Trophoblast cell (in vitro differentiated cells and primary cell): Measurements from ENCODE around the gene PRRX1.

Experiments
- DNase-seq, 2 donors: peaks; one replicate each; pipeline ENCODE4 v3.0.0-alpha.2; 2016
- H2AFZ ChIP-seq: 2 replicates; pipeline ENCODE4 v1.6.1; 2013; ENCODE audit warnings: low read length, moderate library complexity, mild to moderate bottlenecking; ENCODE audit not compliant: insufficient read depth, poor library complexity
- H2AK5ac ChIP-seq: 2 replicates; pipeline ENCODE4 v1.6.1; 2013; ENCODE audit warnings: mild to moderate bottlenecking, low read length
- H2BK120ac ChIP-seq: 2 replicates; pipeline ENCODE4 v1.6.1; 2013; ENCODE audit warnings: low read length, mild to moderate bottlenecking, moderate library complexity; ENCODE audit not compliant: insufficient read depth, poor library complexity
- H2BK12ac ChIP-seq: 2 replicates; pipeline ENCODE4 v1.6.1; 2013; ENCODE audit warnings: mild to moderate bottlenecking, low read length, moderate library complexity
- H2BK5ac ChIP-seq: 2 replicates; pipeline ENCODE4 v1.6.1; 2013; ENCODE audit warnings: low read length, low read depth, moderate library complexity, mild to moderate bottlenecking; ENCODE audit not compliant: poor library complexity
- H3K14ac ChIP-seq: 2 replicates; pipeline ENCODE4 v1.6.1; 2013; ENCODE audit warnings: mild to moderate bottlenecking, low read length
- H3K18ac ChIP-seq: 2 replicates; pipeline ENCODE4 v1.6.1; 2013; ENCODE audit warnings: mild to moderate bottlenecking, low read length
- H3K23ac ChIP-seq: 2 replicates; pipeline ENCODE4 v1.6.1; 2013; ENCODE audit warnings: low read length
- H3K27ac ChIP-seq: 2 replicates; pipeline ENCODE4 v1.5.1; 2013; ENCODE audit warnings: low read depth, mild to moderate bottlenecking, inconsistent platforms, low read length, moderate library complexity
- H3K27me3 ChIP-seq: 2 replicates; pipeline ENCODE4 v1.6.1; 2013; ENCODE audit warnings: inconsistent platforms, mild to moderate bottlenecking, low read length, moderate library complexity; ENCODE audit not compliant: insufficient read depth
- H3K36me3 ChIP-seq, 2 experiments: 1 replicate in 1 of 2; 2 replicates in 1 of 2; pipeline ENCODE4 v1.6.1; 2013; ENCODE audit warnings: low read length in 2 of 2, mild to moderate bottlenecking in 2 of 2, moderate library complexity in 1 of 2; ENCODE audit not compliant: insufficient read depth in 2 of 2, control insufficient read depth in 1 of 2
- H3K4ac ChIP-seq: 2 replicates; pipeline ENCODE4 v1.6.1; 2013; ENCODE audit warnings: low read depth, mild to moderate bottlenecking, low read length, moderate library complexity
- H3K4me1 ChIP-seq, 2 experiments: 1 replicate in 1 of 2; 2 replicates in 1 of 2; pipeline ENCODE4 v1.6.1; 2013; ENCODE audit warnings: low read length in 2 of 2, mild to moderate bottlenecking in 2 of 2, moderate library complexity in 1 of 2; ENCODE audit not compliant: insufficient read depth in 2 of 2, control insufficient read depth in 1 of 2
- H3K4me2 ChIP-seq: 2 replicates; pipeline ENCODE4 v1.6.1; 2013; ENCODE audit warnings: inconsistent platforms, mild to moderate bottlenecking, low read length, moderate library complexity
- H3K4me3 ChIP-seq: 2 replicates; pipeline ENCODE4 v1.5.1; 2013; ENCODE audit warnings: mild to moderate bottlenecking, low read depth, low read length, inconsistent platforms
- H3K79me1 ChIP-seq: one replicate; pipeline ENCODE4 v1.6.1; 2013; ENCODE audit warnings: low read length
- H3K79me2 ChIP-seq: 2 replicates; pipeline ENCODE4 v1.6.1; 2013; ENCODE audit warnings: low read length, mild to moderate bottlenecking; ENCODE audit not compliant: control insufficient read depth, insufficient read depth, poor library complexity
- H3K9ac ChIP-seq: 2 replicates; pipeline ENCODE4 v1.6.1; 2013; ENCODE audit warnings: mild to moderate bottlenecking, low read length
- H3K9me3 ChIP-seq: 2 replicates; pipeline ENCODE4 v1.6.1; 2013; ENCODE audit warnings: low read depth, mild to moderate bottlenecking, control low read depth, inconsistent platforms, low read length; ENCODE audit not compliant: insufficient read depth
- H4K12ac ChIP-seq: 2 replicates; pipeline ENCODE4 v1.6.1; 2013; ENCODE audit warnings: low read depth, mild to moderate bottlenecking, low read length, moderate library complexity
- H4K8ac ChIP-seq: 2 replicates; pipeline ENCODE4 v1.6.1; 2013; ENCODE audit warnings: low read depth, mild to moderate bottlenecking, low read length, moderate library complexity
- H4K91ac ChIP-seq: one replicate; pipeline ENCODE4 v1.6.1; 2013; ENCODE audit warnings: low read depth, mild to moderate bottlenecking, low read length, moderate library complexity
- WGBS: extraction: QIAGEN DNeasy Blood & Tissue Kit; methylation state at CpG from one replicate; pipeline ENCODE4 v1.1.7; 2013; ENCODE audit warnings: missing lambda C conversion rate; ENCODE audit not compliant: insufficient read length, insufficient coverage; ENCODE audit errors: extremely low coverage; 5-methylcytosine and 5-hydroxymethylcytosine counted together

Gene PRRX1

GRCh38 chr1:170698301-170699275, 34.7 kb downstream of the PRRX1 start:
- Histone ChIP-seq H3K27ac (no peak overlapping the region), H3K79me2 (no peaks in the 10 kb centered on the region), H2AFZ (no peak overlapping the region), H3K23ac (no peak overlapping the region), H3K9me3 (no peaks in the 10 kb centered on the region), H4K8ac (no peak overlapping the region), H2BK5ac (no peak overlapping the region), H3K4ac (no peak overlapping the region), H2BK120ac (no peak overlapping the region), H2AK5ac (no peak overlapping the region), H3K36me3 (no peaks in the 10 kb centered on the region), H3K27me3 (no peaks in the 10 kb centered on the region), H3K79me1 (no peaks in the 10 kb centered on the region), H3K14ac (no peak overlapping the region), H4K91ac (no peak overlapping the region), H3K4me2 (no peak overlapping the region), H3K18ac (no peak overlapping the region), H4K12ac (no peak overlapping the region), H2BK12ac (no peak overlapping the region), H3K4me1 (peaks cover 0 to 2% of the 10 kb centered on the region in 2 experiments), H3K9ac (no peak overlapping the region), H3K4me3 (no peak overlapping the region)
- no peak for DNase-seq
- WGBS: no CpG with 5 or more reads among the region's 11 CpGs

- H3K36me3 ChIP-seq: no peaks in the 10 kb centered on the region
- no peak overlapping the region for H4K91ac ChIP-seq
- no peaks in the 10 kb centered on the region for H3K9me3 ChIP-seq
- H3K4ac ChIP-seq: no peak overlapping the region
- no peak overlapping the region for H2BK120ac ChIP-seq
- DNase-seq: no peak
- H2AFZ ChIP-seq: no peak overlapping the region
- H2BK12ac ChIP-seq: no peak overlapping the region
- H3K4me2 ChIP-seq: no peak overlapping the region
- H2BK5ac ChIP-seq: no peak overlapping the region
- WGBS: no CpG with 5 or more reads among the region's 8 CpGs
- no peak overlapping the region for H2AK5ac ChIP-seq
- H3K18ac ChIP-seq: no peak overlapping the region
- no peak overlapping the region for H3K14ac ChIP-seq
- H3K79me2 ChIP-seq: no peaks in the 10 kb centered on the region
- H4K12ac ChIP-seq: no peak overlapping the region
- H4K8ac ChIP-seq: no peak overlapping the region
- H3K4me1 ChIP-seq: peaks cover 0 to 2% of the 10 kb centered on the region in 2 experiments
- no peaks in the 10 kb centered on the region for H3K79me1 ChIP-seq
- H3K27ac ChIP-seq: no peak overlapping the region
- H3K9ac ChIP-seq: no peak overlapping the region
- H3K23ac ChIP-seq: no peak overlapping the region
- no peaks in the 10 kb centered on the region for H3K27me3 ChIP-seq
- H3K4me3 ChIP-seq: no peak overlapping the region
Measured at GRCh38 chr1:170699696-170700095, 35.8 kb downstream of the PRRX1 start.

DNA sequence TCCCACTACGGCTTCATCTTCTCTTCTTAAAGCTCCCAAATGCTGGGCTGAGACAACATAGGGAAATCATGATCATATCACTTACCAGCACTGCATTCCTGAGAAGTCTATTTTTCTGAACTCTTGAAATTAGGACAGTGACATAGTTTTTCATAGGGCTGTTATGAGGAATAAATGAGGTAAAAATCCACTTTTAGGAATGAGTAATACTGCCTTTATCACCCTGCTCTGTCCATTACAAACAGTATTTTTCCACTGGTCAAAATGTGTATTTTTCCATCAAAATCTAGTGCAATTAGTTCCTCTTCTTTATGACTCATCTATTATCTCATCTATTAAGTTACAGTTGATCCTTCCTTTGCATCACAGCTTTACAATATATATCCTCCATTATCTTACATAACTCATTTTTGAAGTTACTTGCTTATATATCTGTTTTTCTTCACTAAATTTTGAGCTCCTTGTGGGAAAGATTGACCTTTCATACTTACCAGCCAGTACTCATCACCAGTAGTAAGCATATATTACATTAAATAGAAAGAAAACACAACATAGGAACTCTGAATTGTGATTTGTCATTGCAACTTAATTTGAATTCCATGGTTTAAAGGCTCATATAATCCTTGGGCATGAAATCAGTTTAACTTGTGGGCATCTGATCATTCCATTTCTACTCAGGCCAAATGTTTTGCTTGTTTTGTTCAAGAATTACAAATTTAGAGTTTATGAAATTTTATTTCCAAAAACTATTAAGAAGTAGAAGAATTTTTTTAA, 37.1 kb downstream of the PRRX1 start:
- Histone ChIP-seq H4K12ac (no peak overlapping the region), H2BK5ac (no peak overlapping the region), H3K27ac (no peak overlapping the region), H3K4me1 (peaks cover 0 to 2% of the 10 kb centered on the region in 2 experiments), H3K18ac (no peak overlapping the region), H3K23ac (no peak overlapping the region), H3K4ac (no peak overlapping the region), H3K27me3 (no peaks in the 10 kb centered on the region), H3K36me3 (no peaks in the 10 kb centered on the region), H3K79me1 (no peaks in the 10 kb centered on the region), H3K9me3 (no peaks in the 10 kb centered on the region), H3K9ac (no peak overlapping the region), H2BK12ac (no peak overlapping the region), H3K14ac (no peak overlapping the region), H2BK120ac (no peak overlapping the region), H2AK5ac (no peak overlapping the region), H2AFZ (no peak overlapping the region), H3K79me2 (no peaks in the 10 kb centered on the region), H3K4me2 (no peak overlapping the region), H4K8ac (no peak overlapping the region), H4K91ac (no peak overlapping the region), H3K4me3 (no peak overlapping the region)
- WGBS: no CpG with 5 or more reads among the region's 1 CpG
- DNase-seq: no peak

DNA sequence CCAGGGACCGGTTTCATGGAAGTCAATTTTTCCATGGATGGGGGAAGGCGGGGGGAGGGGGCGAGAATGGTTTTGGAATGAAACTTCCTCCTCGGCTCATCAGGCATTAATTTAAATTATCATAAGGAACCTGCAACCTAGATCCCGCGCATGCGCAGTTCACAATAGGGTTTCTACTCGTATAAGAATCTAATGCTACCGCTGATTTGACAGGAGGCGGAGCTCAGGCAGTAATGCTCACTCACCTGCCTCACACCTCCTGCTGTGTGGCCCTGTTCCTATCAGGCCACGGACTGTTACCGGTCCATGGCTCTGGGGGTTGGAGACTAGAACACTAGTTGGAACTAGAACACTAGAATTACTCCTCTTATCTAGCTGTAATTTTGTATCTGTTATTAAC, 38.0 kb downstream of the PRRX1 start:
- Histone ChIP-seq H3K27ac (no peak overlapping the region), H3K14ac (no peak overlapping the region), H2AK5ac (no peak overlapping the region), H2BK5ac (no peak overlapping the region), H4K8ac (no peak overlapping the region), H4K91ac (no peak overlapping the region), H3K36me3 (no peaks in the 10 kb centered on the region), H3K18ac (no peak overlapping the region), H2AFZ (no peak overlapping the region), H4K12ac (no peak overlapping the region), H3K9me3 (no peaks in the 10 kb centered on the region), H3K79me1 (no peaks in the 10 kb centered on the region), H2BK120ac (no peak overlapping the region), H3K4me1 (peaks cover 0 to 2% of the 10 kb centered on the region in 2 experiments), H3K9ac (no peak overlapping the region), H2BK12ac (no peak overlapping the region), H3K4ac (no peak overlapping the region), H3K4me3 (no peak overlapping the region), H3K27me3 (no peaks in the 10 kb centered on the region), H3K79me2 (no peaks in the 10 kb centered on the region), H3K4me2 (no peak overlapping the region), H3K23ac (no peak overlapping the region)
- WGBS: no CpG with 5 or more reads among the region's 12 CpGs
- DNase-seq: no peak
